ENCODE measurements around the gene HDAC4.

- no peak for TF ChIP-seq EZH2phosphoT487 (IDR thresholded peaks at IDR 0.05; ENCODE audit: low read depth, severe bottlenecking, unreplicated experiment)
- TF ChIP-seq CTCF (IDR thresholded peaks at IDR 0.05; ENCODE audit: poor library complexity): no peak
These were observed 372.6 kb downstream of the HDAC4 start for GRCh38 chr2:239028253-239028619.
